Osteoblast (primary cell): ENCODE results near the gene AFDN. TPM values are rescaled to one million over a fixed set of nuclear protein-coding genes. Genes with fewer than 3 reads are reported as not detected.

ENCODE experiments used
- DNase-seq: peaks from one replicate; pipeline ENCODE4 v3.0.0; 2011; ENCODE audit warnings: low spot score, mixed read lengths; ENCODE audit not compliant: insufficient read length; ENCODE audit errors: missing footprints
- H2AFZ ChIP-seq: 2 replicates; pipeline ENCODE4 v1.6.0; 2011; ENCODE audit warnings: mild to moderate bottlenecking, low read length
- H3K27ac ChIP-seq: 2 replicates; pipeline ENCODE4 v1.5.1; 2011; ENCODE audit warnings: mild to moderate bottlenecking, low read depth, low read length, moderate library complexity
- H3K27me3 ChIP-seq: 2 replicates; pipeline ENCODE4 v1.6.0; 2012; ENCODE audit warnings: mild to moderate bottlenecking, control low read depth, inconsistent platforms, low read length, moderate library complexity; ENCODE audit not compliant: insufficient read depth
- H3K36me3 ChIP-seq: 2 replicates; pipeline ENCODE4 v1.5.1; 2011; ENCODE audit warnings: mild to moderate bottlenecking, low read length, control low read depth, moderate library complexity; ENCODE audit not compliant: insufficient read depth
- H3K4me1 ChIP-seq: 2 replicates; pipeline ENCODE4 v1.5.1; 2011; ENCODE audit warnings: mild to moderate bottlenecking, low read length, control low read depth, moderate library complexity; ENCODE audit not compliant: insufficient read depth
- H3K4me2 ChIP-seq: 2 replicates; pipeline ENCODE4 v1.6.0; 2011; ENCODE audit warnings: mild to moderate bottlenecking, low read length; ENCODE audit not compliant: insufficient read depth
- H3K4me3 ChIP-seq: fragments of 200-600 bp; sonication (generic); 3 replicates; pipeline ENCODE4 v1.5.1; 2012; ENCODE audit warnings: mild to moderate bottlenecking, low read length, inconsistent platforms; ENCODE audit not compliant: insufficient read depth
- H3K79me2 ChIP-seq: 2 replicates; pipeline ENCODE4 v1.6.0; 2012; ENCODE audit warnings: mild to moderate bottlenecking, low read length, control low read depth, inconsistent platforms; ENCODE audit not compliant: insufficient read depth
- H3K9me3 ChIP-seq: 2 replicates; pipeline ENCODE4 v1.5.1; 2011; ENCODE audit warnings: low read depth, low read length, control low read depth
- H4K20me1 ChIP-seq: 2 replicates; pipeline ENCODE4 v1.6.0; 2012; ENCODE audit warnings: mild to moderate bottlenecking, low read length, control low read depth; ENCODE audit not compliant: insufficient read depth
- total RNA-seq: library from RNA; depleted of rRNA; stranded (reverse); fragments of >200 nt; gene quantifications from 2 replicates; pipeline ENCODE4 v1.2.3, GENCODE V29; 2012
- TF ChIP-seq, protein P1 (sequence below): IDR thresholded peaks from 2 replicates; pipeline ENCODE4 v1.5.1; 2011; ENCODE audit warnings: mild to moderate bottlenecking, low read depth, low read length, moderate library complexity; ENCODE audit errors: extremely low read depth

AFDN gene
- total RNA-seq, 1 donor, result 52.5 TPM

DNA sequence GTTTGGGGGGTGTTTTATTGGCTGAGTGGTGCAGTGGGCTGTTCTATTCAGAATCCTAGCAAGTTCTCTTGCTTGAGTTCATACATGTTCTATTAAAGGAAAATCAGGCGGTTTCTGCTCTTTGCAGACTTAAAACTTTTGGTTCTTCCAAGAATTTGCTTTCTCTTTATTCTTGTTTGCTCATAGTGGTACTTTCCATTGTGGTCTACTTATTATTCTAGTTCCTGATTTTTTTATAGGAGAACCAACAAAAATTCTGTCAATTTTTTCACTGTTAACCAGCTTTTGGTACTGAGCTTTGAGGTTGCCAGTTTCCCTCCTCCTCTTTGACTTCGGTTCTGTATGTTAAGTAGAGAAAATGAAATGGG lies 6.7 kb downstream of the AFDN start:
- peaks cover 75% of the 10 kb centered on the region for H3K79me2 ChIP-seq
- H3K4me2 ChIP-seq, result no peak overlapping the region
- DNase-seq, result no peak
- H3K36me3 ChIP-seq, result no peaks in the 10 kb centered on the region
- H3K27me3 ChIP-seq, result no peaks in the 10 kb centered on the region
- H2AFZ ChIP-seq, result no peak overlapping the region
- peaks cover 37% of the 10 kb centered on the region for H4K20me1 ChIP-seq
- no peak overlapping the region for H3K4me3 ChIP-seq
- no peaks in the 10 kb centered on the region for H3K4me1 ChIP-seq
- no peaks in the 10 kb centered on the region for H3K9me3 ChIP-seq
- no peak overlapping the region for H3K27ac ChIP-seq
- TF ChIP-seq, protein P1, sequence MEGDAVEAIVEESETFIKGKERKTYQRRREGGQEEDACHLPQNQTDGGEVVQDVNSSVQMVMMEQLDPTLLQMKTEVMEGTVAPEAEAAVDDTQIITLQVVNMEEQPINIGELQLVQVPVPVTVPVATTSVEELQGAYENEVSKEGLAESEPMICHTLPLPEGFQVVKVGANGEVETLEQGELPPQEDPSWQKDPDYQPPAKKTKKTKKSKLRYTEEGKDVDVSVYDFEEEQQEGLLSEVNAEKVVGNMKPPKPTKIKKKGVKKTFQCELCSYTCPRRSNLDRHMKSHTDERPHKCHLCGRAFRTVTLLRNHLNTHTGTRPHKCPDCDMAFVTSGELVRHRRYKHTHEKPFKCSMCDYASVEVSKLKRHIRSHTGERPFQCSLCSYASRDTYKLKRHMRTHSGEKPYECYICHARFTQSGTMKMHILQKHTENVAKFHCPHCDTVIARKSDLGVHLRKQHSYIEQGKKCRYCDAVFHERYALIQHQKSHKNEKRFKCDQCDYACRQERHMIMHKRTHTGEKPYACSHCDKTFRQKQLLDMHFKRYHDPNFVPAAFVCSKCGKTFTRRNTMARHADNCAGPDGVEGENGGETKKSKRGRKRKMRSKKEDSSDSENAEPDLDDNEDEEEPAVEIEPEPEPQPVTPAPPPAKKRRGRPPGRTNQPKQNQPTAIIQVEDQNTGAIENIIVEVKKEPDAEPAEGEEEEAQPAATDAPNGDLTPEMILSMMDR, result no peak

DNA sequence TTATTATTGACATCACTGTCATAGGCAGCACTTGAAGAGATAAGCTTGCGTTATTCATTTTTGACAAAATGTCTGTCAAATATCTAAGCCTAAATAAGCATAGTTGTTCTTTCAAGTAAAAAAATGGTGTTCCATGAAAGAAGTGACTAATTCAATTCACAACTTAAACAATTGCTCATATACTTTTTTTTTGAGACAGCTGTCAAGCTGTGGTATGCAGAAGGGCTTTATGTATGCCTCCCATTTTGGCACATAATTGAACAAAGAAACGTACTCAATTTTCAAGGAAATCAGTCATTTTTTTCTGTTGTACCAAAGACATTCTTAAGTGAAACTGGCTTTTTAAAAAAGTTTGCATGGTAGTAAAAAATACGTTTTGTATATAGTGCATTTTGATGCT lies 8.5 kb downstream of the AFDN start:
- Histone ChIP-seq H3K4me2 (no peak overlapping the region), H3K27me3 (no peaks in the 10 kb centered on the region), H3K9me3 (no peaks in the 10 kb centered on the region), H3K4me1 (peaks cover 4% of the 10 kb centered on the region), H3K4me3 (no peak overlapping the region), H3K36me3 (no peaks in the 10 kb centered on the region), H4K20me1 (peaks cover 45% of the 10 kb centered on the region), H2AFZ (no peak overlapping the region), H3K79me2 (peaks cover 80% of the 10 kb centered on the region), H3K27ac (no peak overlapping the region)
- TF ChIP-seq, protein P1, result no peak
- no peak for DNase-seq

DNA sequence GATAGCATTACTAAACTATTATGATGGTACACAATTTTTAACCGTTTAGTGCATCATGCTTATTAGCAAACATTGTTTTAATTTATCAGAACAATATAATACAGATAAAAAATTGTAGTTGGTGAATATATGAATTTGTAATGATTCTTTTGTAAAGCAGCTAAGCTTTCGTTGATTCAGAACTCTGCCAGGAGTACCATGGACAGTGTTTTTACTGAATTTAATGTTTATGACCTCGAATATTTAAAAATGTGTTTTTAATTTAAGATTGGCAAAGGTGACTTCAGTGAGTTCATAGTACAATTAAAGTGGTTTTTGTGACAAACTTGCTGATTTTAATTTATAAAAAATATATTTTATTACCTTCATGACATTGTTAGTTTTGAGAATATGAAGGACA lies 10.0 kb downstream of the AFDN start:
- Histone ChIP-seq H3K27ac (no peak overlapping the region), H3K27me3 (no peaks in the 10 kb centered on the region), H3K4me2 (no peak overlapping the region), H2AFZ (no peak overlapping the region), H3K79me2 (peaks cover 78% of the 10 kb centered on the region), H3K9me3 (no peaks in the 10 kb centered on the region), H3K4me1 (peaks cover 7% of the 10 kb centered on the region), H3K36me3 (no peaks in the 10 kb centered on the region), H3K4me3 (no peak overlapping the region), H4K20me1 (peaks cover 46% of the 10 kb centered on the region)
- no peak for DNase-seq
- TF ChIP-seq, protein P1, result no peak

DNA sequence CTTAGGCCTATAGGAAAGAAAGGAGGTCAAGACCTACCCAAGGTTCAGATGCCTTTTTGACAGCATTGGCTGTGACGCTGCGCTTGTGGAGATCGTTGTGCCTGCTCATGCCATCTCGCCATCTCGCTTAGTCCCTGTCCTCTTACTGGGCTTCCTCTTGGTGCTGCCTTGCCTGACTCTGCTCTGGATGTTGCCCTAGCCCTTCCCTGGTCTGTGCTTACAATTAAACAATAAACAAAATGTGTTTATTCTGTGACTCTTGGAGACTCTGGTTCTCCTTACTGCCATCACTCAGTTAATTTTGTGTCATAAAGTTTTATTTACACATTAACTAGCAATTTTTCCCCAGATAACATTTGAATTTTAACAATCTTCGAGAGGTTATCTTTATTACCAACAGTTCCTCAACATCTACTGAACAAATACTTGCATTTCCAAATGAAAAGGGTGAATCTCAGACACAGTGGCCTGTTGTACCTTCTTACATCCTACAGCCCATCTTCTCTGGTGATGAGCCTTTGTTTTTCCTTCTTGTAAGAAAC lies 11.6 kb downstream of the AFDN start:
- H3K4me3 ChIP-seq, result no peak overlapping the region
- H4K20me1 ChIP-seq, result peaks cover 39% of the 10 kb centered on the region
- peaks cover 12% of the 10 kb centered on the region for H3K4me1 ChIP-seq
- H2AFZ ChIP-seq, result no peak overlapping the region
- H3K27ac ChIP-seq, result no peak overlapping the region
- H3K36me3 ChIP-seq, result no peaks in the 10 kb centered on the region
- TF ChIP-seq, protein P1, result no peak
- no peaks in the 10 kb centered on the region for H3K9me3 ChIP-seq
- no peak overlapping the region for H3K4me2 ChIP-seq
- H3K27me3 ChIP-seq, result no peaks in the 10 kb centered on the region
- no peak for DNase-seq
- H3K79me2 ChIP-seq, result peaks cover 78% of the 10 kb centered on the region
